ENCODE results near the gene NKAPD1.

GRCh38 chr11:112115386-112115785 lies 41.3 kb downstream of the NKAPD1 start:
- TF ChIP-seq, protein P1, sequence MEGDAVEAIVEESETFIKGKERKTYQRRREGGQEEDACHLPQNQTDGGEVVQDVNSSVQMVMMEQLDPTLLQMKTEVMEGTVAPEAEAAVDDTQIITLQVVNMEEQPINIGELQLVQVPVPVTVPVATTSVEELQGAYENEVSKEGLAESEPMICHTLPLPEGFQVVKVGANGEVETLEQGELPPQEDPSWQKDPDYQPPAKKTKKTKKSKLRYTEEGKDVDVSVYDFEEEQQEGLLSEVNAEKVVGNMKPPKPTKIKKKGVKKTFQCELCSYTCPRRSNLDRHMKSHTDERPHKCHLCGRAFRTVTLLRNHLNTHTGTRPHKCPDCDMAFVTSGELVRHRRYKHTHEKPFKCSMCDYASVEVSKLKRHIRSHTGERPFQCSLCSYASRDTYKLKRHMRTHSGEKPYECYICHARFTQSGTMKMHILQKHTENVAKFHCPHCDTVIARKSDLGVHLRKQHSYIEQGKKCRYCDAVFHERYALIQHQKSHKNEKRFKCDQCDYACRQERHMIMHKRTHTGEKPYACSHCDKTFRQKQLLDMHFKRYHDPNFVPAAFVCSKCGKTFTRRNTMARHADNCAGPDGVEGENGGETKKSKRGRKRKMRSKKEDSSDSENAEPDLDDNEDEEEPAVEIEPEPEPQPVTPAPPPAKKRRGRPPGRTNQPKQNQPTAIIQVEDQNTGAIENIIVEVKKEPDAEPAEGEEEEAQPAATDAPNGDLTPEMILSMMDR (IDR thresholded peaks at IDR 0.05 in 2 of 3, conservative IDR thresholded peaks at IDR 0.05 in 1 of 3; ENCODE audit: borderline replicate concordance in 1 of 3, insufficient read depth in 1 of 3, low read depth in 2 of 3, low read length in 2 of 3), result no peak
- TF ChIP-seq CBX3 (IDR thresholded peaks at IDR 0.05; ENCODE audit: low read depth) (no peak), POLR2A (IDR thresholded peaks at IDR 0.05; ENCODE audit: borderline replicate concordance, extremely low read depth, insufficient read depth, insufficient read length) (no peak), YY1 (IDR thresholded peaks at IDR 0.05; ENCODE audit: extremely low read depth, insufficient replicate concordance, low read depth, low read length) (no peak), POLR2AphosphoS5 (IDR thresholded peaks at IDR 0.05; ENCODE audit: low read depth, low read length) (no peak)
